ENCODE data around the gene IGLL1.
A peak's percentile ranks its signal among the peaks of the same experiment; 100 is the strongest.

DNA sequence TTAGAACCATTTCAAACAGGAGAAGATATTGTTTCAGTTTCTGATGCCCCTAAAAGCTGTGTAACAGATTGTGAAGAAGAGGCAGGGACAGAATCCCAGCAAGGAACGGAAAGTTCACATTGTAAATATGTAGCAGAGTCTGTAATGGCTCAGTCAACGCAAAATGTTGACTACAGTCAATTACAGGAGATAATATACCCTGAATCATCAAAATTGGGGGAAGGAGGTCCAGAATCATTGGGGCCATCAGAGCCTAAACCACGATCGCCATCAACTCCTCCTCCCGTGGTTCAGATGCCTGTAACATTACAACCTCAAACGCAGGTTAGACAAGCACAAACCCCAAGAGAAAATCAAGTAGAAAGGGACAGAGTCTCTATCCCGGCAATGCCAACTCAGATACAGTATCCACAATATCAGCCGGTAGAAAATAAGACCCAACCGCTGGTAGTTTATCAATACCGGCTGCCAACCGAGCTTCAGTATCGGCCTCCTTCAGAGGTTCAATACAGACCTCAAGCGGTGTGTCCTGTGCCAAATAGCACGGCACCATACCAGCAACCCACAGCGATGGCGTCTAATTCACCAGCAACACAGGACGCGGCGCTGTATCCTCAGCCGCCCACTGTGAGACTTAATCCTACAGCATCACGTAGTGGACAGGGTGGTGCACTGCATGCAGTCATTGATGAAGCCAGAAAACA, 40.8 kb downstream of the IGLL1 start:
- TF ChIP-seq, protein P1, sequence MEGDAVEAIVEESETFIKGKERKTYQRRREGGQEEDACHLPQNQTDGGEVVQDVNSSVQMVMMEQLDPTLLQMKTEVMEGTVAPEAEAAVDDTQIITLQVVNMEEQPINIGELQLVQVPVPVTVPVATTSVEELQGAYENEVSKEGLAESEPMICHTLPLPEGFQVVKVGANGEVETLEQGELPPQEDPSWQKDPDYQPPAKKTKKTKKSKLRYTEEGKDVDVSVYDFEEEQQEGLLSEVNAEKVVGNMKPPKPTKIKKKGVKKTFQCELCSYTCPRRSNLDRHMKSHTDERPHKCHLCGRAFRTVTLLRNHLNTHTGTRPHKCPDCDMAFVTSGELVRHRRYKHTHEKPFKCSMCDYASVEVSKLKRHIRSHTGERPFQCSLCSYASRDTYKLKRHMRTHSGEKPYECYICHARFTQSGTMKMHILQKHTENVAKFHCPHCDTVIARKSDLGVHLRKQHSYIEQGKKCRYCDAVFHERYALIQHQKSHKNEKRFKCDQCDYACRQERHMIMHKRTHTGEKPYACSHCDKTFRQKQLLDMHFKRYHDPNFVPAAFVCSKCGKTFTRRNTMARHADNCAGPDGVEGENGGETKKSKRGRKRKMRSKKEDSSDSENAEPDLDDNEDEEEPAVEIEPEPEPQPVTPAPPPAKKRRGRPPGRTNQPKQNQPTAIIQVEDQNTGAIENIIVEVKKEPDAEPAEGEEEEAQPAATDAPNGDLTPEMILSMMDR (IDR thresholded peaks at IDR 0.05 in 8 of 11, conservative IDR thresholded peaks at IDR 0.05 in 3 of 11), result peak; percentile 78 to 96 (median 86)
- TF ChIP-seq POLR2A (IDR thresholded peaks at IDR 0.05), result no peak

Data from spleen (tissue), 7 donors.